ENCODE data around the gene INSIG2. TPM values are rescaled to one million over a fixed set of nuclear protein-coding genes. Genes with fewer than 3 reads are reported as not detected.

The INSIG2 gene
- total RNA-seq, 1 donor from 2014 or later = 13.0 TPM

GRCh38 chr2:118058951-118059350 lies 29.3 kb upstream of the INSIG2 start:
- H3K4me3 ChIP-seq (ENCODE audit: low read length in 3 of 3) = no peak overlapping the region
- no peaks in the 10 kb centered on the region for H3K9me3 ChIP-seq (ENCODE audit: control insufficient read depth in 3 of 3, low read length in 3 of 3)
- H3K9ac ChIP-seq (ENCODE audit: low read depth in 1 of 3, low read length in 3 of 3) = no peak overlapping the region
- no peaks in the 10 kb centered on the region for H3K27me3 ChIP-seq (ENCODE audit: control insufficient read depth in 3 of 3, insufficient read depth in 3 of 3, low read length in 3 of 3)
- H3K36me3 ChIP-seq (ENCODE audit: control insufficient read depth in 3 of 3, insufficient read depth in 3 of 3, low read length in 3 of 3) = no peaks in the 10 kb centered on the region
- H3K4me1 ChIP-seq (ENCODE audit: control insufficient read depth in 3 of 3, insufficient read depth in 3 of 3, low read length in 3 of 3) = peaks cover 0 to 5% (median 0%) of the 10 kb centered on the region in 3 donors
- peak overlapping the region; percentile 26 for H3K27ac ChIP-seq (ENCODE audit: low read depth, low read length)

GRCh38 chr2:118059919-118060478 lies 28.3 kb upstream of the INSIG2 start:
- H3K27me3 ChIP-seq (ENCODE audit: control insufficient read depth in 3 of 3, insufficient read depth in 3 of 3, low read length in 3 of 3) = no peaks in the 10 kb centered on the region

GRCh38 chr2:118061135-118061955 lies 26.9 kb upstream of the INSIG2 start:
- Histone ChIP-seq H3K27ac (ENCODE audit: low read depth, low read length) (no peak overlapping the region), H3K9me3 (ENCODE audit: control insufficient read depth in 3 of 3, low read length in 3 of 3) (no peaks in the 10 kb centered on the region), H3K27me3 (ENCODE audit: control insufficient read depth in 3 of 3, insufficient read depth in 3 of 3, low read length in 3 of 3) (no peaks in the 10 kb centered on the region), H3K4me1 (ENCODE audit: control insufficient read depth in 3 of 3, insufficient read depth in 3 of 3, low read length in 3 of 3) (peaks cover 0 to 5% (median 0%) of the 10 kb centered on the region in 3 donors), H3K9ac (ENCODE audit: low read depth in 1 of 3, low read length in 3 of 3) (no peak overlapping the region), H3K36me3 (ENCODE audit: control insufficient read depth in 3 of 3, insufficient read depth in 3 of 3, low read length in 3 of 3) (no peaks in the 10 kb centered on the region), H3K4me3 (ENCODE audit: low read length in 3 of 3) (no peak overlapping the region)

More at GRCh38 chr2:118059919-118060478, 28.3 kb upstream of the INSIG2 start:
- H3K36me3 ChIP-seq (ENCODE audit: control insufficient read depth in 3 of 3, insufficient read depth in 3 of 3, low read length in 3 of 3) = no peaks in the 10 kb centered on the region
- H3K4me3 ChIP-seq (ENCODE audit: low read length in 3 of 3) = no peak overlapping the region
- H3K4me1 ChIP-seq (ENCODE audit: control insufficient read depth in 3 of 3, insufficient read depth in 3 of 3, low read length in 3 of 3) = peaks cover 0 to 5% (median 0%) of the 10 kb centered on the region in 3 donors
- no peak overlapping the region for H3K9ac ChIP-seq (ENCODE audit: low read depth in 1 of 3, low read length in 3 of 3)
- peak overlapping the region; percentile 26 for H3K27ac ChIP-seq (ENCODE audit: low read depth, low read length)
- H3K9me3 ChIP-seq (ENCODE audit: control insufficient read depth in 3 of 3, low read length in 3 of 3) = no peaks in the 10 kb centered on the region

- H3K4me3 ChIP-seq (ENCODE audit: low read length in 3 of 3) = no peak overlapping the region
- no peak overlapping the region for H3K27ac ChIP-seq (ENCODE audit: low read depth, low read length)
- no peaks in the 10 kb centered on the region for H3K9me3 ChIP-seq (ENCODE audit: control insufficient read depth in 3 of 3, low read length in 3 of 3)
- no peak overlapping the region for H3K9ac ChIP-seq (ENCODE audit: low read depth in 1 of 3, low read length in 3 of 3)
- peaks cover 0 to 5% (median 0%) of the 10 kb centered on the region in 3 donors for H3K4me1 ChIP-seq (ENCODE audit: control insufficient read depth in 3 of 3, insufficient read depth in 3 of 3, low read length in 3 of 3)
- H3K27me3 ChIP-seq (ENCODE audit: control insufficient read depth in 3 of 3, insufficient read depth in 3 of 3, low read length in 3 of 3) = peaks cover 0 to 3% (median 0%) of the 10 kb centered on the region in 3 donors
- H3K36me3 ChIP-seq (ENCODE audit: control insufficient read depth in 3 of 3, insufficient read depth in 3 of 3, low read length in 3 of 3) = no peaks in the 10 kb centered on the region
Measured at GRCh38 chr2:118062048-118062447, 26.2 kb upstream of the INSIG2 start.

GRCh38 chr2:118062669-118063068 lies 25.6 kb upstream of the INSIG2 start:
- Histone ChIP-seq H3K27ac (ENCODE audit: low read depth, low read length) (no peak overlapping the region), H3K27me3 (ENCODE audit: control insufficient read depth in 3 of 3, insufficient read depth in 3 of 3, low read length in 3 of 3) (peaks cover 0 to 5% (median 0%) of the 10 kb centered on the region in 3 donors), H3K36me3 (ENCODE audit: control insufficient read depth in 3 of 3, insufficient read depth in 3 of 3, low read length in 3 of 3) (no peaks in the 10 kb centered on the region), H3K9me3 (ENCODE audit: control insufficient read depth in 3 of 3, low read length in 3 of 3) (no peaks in the 10 kb centered on the region), H3K9ac (ENCODE audit: low read depth in 1 of 3, low read length in 3 of 3) (no peak overlapping the region), H3K4me3 (ENCODE audit: low read length in 3 of 3) (no peak overlapping the region), H3K4me1 (ENCODE audit: control insufficient read depth in 3 of 3, insufficient read depth in 3 of 3, low read length in 3 of 3) (peaks cover 0 to 5% (median 0%) of the 10 kb centered on the region in 3 donors)

- H3K36me3 ChIP-seq (ENCODE audit: control insufficient read depth in 3 of 3, insufficient read depth in 3 of 3, low read length in 3 of 3) = no peaks in the 10 kb centered on the region
- no peak overlapping the region for H3K9ac ChIP-seq (ENCODE audit: low read depth in 1 of 3, low read length in 3 of 3)
- no peak overlapping the region for H3K27ac ChIP-seq (ENCODE audit: low read depth, low read length)
- no peaks in the 10 kb centered on the region for H3K9me3 ChIP-seq (ENCODE audit: control insufficient read depth in 3 of 3, low read length in 3 of 3)
- no peak overlapping the region for H3K4me3 ChIP-seq (ENCODE audit: low read length in 3 of 3)
- H3K27me3 ChIP-seq (ENCODE audit: control insufficient read depth in 3 of 3, insufficient read depth in 3 of 3, low read length in 3 of 3) = peaks cover 0 to 9% (median 0%) of the 10 kb centered on the region in 3 donors
- peaks cover 0 to 5% (median 0%) of the 10 kb centered on the region in 3 donors for H3K4me1 ChIP-seq (ENCODE audit: control insufficient read depth in 3 of 3, insufficient read depth in 3 of 3, low read length in 3 of 3)
Measured at GRCh38 chr2:118065015-118065706, 23.1 kb upstream of the INSIG2 start.

- no peak overlapping the region for H3K27ac ChIP-seq (ENCODE audit: low read depth, low read length)
- no peak overlapping the region for H3K9ac ChIP-seq (ENCODE audit: low read depth in 1 of 3, low read length in 3 of 3)
- no peaks in the 10 kb centered on the region for H3K36me3 ChIP-seq (ENCODE audit: control insufficient read depth in 3 of 3, insufficient read depth in 3 of 3, low read length in 3 of 3)
- no peak overlapping the region for H3K4me3 ChIP-seq (ENCODE audit: low read length in 3 of 3)
- no peaks in the 10 kb centered on the region for H3K4me1 ChIP-seq (ENCODE audit: control insufficient read depth in 3 of 3, insufficient read depth in 3 of 3, low read length in 3 of 3)
- no peaks in the 10 kb centered on the region for H3K9me3 ChIP-seq (ENCODE audit: control insufficient read depth in 3 of 3, low read length in 3 of 3)
- peaks cover 0 to 9% (median 0%) of the 10 kb centered on the region in 3 donors for H3K27me3 ChIP-seq (ENCODE audit: control insufficient read depth in 3 of 3, insufficient read depth in 3 of 3, low read length in 3 of 3)
Measured at GRCh38 chr2:118065921-118066511, 22.3 kb upstream of the INSIG2 start.

- no peaks in the 10 kb centered on the region for H3K4me1 ChIP-seq (ENCODE audit: control insufficient read depth in 3 of 3, insufficient read depth in 3 of 3, low read length in 3 of 3)
- H3K36me3 ChIP-seq (ENCODE audit: control insufficient read depth in 3 of 3, insufficient read depth in 3 of 3, low read length in 3 of 3) = no peaks in the 10 kb centered on the region
- no peak overlapping the region for H3K27ac ChIP-seq (ENCODE audit: low read depth, low read length)
- H3K4me3 ChIP-seq (ENCODE audit: low read length in 3 of 3) = no peak overlapping the region
- H3K9ac ChIP-seq (ENCODE audit: low read depth in 1 of 3, low read length in 3 of 3) = no peak overlapping the region
- H3K27me3 ChIP-seq (ENCODE audit: control insufficient read depth in 3 of 3, insufficient read depth in 3 of 3, low read length in 3 of 3) = peaks cover 0 to 3% (median 0%) of the 10 kb centered on the region in 3 donors
- no peaks in the 10 kb centered on the region for H3K9me3 ChIP-seq (ENCODE audit: control insufficient read depth in 3 of 3, low read length in 3 of 3)
Measured at GRCh38 chr2:118077636-118078247, 10.5 kb upstream of the INSIG2 start.

- Histone ChIP-seq H3K4me3 (ENCODE audit: low read length in 3 of 3) (no peak overlapping the region), H3K36me3 (ENCODE audit: control insufficient read depth in 3 of 3, insufficient read depth in 3 of 3, low read length in 3 of 3) (no peaks in the 10 kb centered on the region), H3K9ac (ENCODE audit: low read depth in 1 of 3, low read length in 3 of 3) (no peak overlapping the region), H3K27me3 (ENCODE audit: control insufficient read depth in 3 of 3, insufficient read depth in 3 of 3, low read length in 3 of 3) (peaks cover 0 to 2% (median 0%) of the 10 kb centered on the region in 3 donors), H3K27ac (ENCODE audit: low read depth, low read length) (no peak overlapping the region), H3K4me1 (ENCODE audit: control insufficient read depth in 3 of 3, insufficient read depth in 3 of 3, low read length in 3 of 3) (no peaks in the 10 kb centered on the region), H3K9me3 (ENCODE audit: control insufficient read depth in 3 of 3, low read length in 3 of 3) (no peaks in the 10 kb centered on the region)
Measured at GRCh38 chr2:118078734-118079133, 9.5 kb upstream of the INSIG2 start.

All from skeletal muscle tissue (tissue), 4 donors.